ENCODE results near the gene ZNF346.

Gene ZNF346

DNA sequence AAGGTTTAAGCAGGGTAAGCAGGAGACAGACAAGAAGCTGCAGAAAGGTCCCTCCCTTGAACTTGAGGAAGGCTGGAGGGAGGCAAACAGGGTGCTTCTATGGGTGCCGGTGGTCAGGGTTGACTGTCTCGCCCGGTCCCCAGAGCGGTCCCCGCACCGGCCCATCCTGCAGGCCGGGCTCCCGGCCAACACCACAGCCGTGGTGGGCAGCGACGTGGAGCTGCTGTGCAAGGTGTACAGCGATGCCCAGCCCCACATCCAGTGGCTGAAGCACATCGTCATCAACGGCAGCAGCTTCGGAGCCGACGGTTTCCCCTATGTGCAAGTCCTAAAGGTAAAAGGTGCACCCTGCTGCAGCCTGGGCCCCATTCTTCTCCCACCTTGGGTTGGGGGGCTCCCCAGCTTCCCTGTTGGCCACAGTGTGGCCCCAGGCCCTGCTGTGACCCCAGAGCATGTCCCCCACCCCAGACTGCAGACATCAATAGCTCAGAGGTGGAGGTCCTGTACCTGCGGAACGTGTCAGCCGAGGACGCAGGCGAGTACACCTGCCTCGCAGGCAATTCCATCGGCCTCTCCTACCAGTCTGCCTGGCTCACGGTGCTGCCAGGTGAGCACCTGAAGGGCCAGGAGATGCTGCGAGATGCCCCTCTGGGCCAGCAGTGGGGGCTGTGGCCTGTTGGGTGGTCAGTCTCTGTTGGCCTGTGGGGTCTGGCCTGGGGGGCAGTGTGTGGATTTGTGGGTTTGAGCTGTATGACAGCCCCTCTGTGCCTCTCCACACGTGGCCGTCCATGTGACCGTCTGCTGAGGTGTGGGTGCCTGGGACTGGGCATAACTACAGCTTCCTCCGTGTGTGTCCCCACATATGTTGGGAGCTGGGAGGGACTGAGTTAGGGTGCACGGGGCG, 69.9 kb downstream of the ZNF346 start:
- H3K9me3 ChIP-seq (ENCODE audit: insufficient read depth, low read length, severe bottlenecking) = no peaks in the 10 kb centered on the region
- H3K27ac ChIP-seq (ENCODE audit: low read length) = no peak overlapping the region
- no peak for DNase-seq
- H3K4me3 ChIP-seq (ENCODE audit: low read depth in 1 of 2, low read length in 2 of 2) = no peak overlapping the region
- ATAC-seq (ENCODE audit: insufficient read depth, low read depth) = no peak
- H3K4me2 ChIP-seq (ENCODE audit: insufficient read depth, low read length) = no peak overlapping the region
- H3K4me1 ChIP-seq (ENCODE audit: insufficient read depth, low read length) = no peaks in the 10 kb centered on the region
- no peaks in the 10 kb centered on the region for H3K79me2 ChIP-seq (ENCODE audit: insufficient read depth, low read length)
- H3K36me3 ChIP-seq (ENCODE audit: insufficient read depth, low read length) = no peaks in the 10 kb centered on the region
- H3K27me3 ChIP-seq (ENCODE audit: insufficient read depth, low read length, poor library complexity) = peaks cover 6% of the 10 kb centered on the region
- no peaks in the 10 kb centered on the region for H4K20me1 ChIP-seq (ENCODE audit: insufficient read depth, low read length)
- TF ChIP-seq, protein P1, sequence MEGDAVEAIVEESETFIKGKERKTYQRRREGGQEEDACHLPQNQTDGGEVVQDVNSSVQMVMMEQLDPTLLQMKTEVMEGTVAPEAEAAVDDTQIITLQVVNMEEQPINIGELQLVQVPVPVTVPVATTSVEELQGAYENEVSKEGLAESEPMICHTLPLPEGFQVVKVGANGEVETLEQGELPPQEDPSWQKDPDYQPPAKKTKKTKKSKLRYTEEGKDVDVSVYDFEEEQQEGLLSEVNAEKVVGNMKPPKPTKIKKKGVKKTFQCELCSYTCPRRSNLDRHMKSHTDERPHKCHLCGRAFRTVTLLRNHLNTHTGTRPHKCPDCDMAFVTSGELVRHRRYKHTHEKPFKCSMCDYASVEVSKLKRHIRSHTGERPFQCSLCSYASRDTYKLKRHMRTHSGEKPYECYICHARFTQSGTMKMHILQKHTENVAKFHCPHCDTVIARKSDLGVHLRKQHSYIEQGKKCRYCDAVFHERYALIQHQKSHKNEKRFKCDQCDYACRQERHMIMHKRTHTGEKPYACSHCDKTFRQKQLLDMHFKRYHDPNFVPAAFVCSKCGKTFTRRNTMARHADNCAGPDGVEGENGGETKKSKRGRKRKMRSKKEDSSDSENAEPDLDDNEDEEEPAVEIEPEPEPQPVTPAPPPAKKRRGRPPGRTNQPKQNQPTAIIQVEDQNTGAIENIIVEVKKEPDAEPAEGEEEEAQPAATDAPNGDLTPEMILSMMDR (IDR thresholded peaks at IDR 0.05; ENCODE audit: borderline replicate concordance, extremely low read depth, low read length, poor library complexity, severe bottlenecking) = no peak
- no peak for TF ChIP-seq EZH2 (IDR thresholded peaks at IDR 0.05; ENCODE audit: borderline replicate concordance, low read depth, low read length, severe bottlenecking)
- no peak overlapping the region for H2AFZ ChIP-seq (ENCODE audit: low read depth, low read length)
- H3K9ac ChIP-seq (ENCODE audit: low read depth, low read length) = no peak overlapping the region

DNA sequence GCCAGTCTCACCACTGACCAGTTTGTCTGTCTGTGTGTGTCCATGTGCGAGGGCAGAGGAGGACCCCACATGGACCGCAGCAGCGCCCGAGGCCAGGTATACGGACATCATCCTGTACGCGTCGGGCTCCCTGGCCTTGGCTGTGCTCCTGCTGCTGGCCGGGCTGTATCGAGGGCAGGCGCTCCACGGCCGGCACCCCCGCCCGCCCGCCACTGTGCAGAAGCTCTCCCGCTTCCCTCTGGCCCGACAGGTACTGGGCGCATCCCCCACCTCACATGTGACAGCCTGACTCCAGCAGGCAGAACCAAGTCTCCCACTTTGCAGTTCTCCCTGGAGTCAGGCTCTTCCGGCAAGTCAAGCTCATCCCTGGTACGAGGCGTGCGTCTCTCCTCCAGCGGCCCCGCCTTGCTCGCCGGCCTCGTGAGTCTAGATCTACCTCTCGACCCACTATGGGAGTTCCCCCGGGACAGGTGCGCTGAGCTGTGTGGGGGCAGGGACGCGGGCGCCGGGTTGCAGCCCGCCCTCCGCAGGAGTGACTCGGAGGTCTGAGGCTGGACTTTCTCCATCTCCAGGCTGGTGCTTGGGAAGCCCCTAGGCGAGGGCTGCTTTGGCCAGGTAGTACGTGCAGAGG, 70.7 kb downstream of the ZNF346 start:
- no peaks in the 10 kb centered on the region for H3K4me1 ChIP-seq (ENCODE audit: insufficient read depth, low read length)
- TF ChIP-seq EZH2 (IDR thresholded peaks at IDR 0.05; ENCODE audit: borderline replicate concordance, low read depth, low read length, severe bottlenecking) = no peak
- TF ChIP-seq, protein P1 (IDR thresholded peaks at IDR 0.05; ENCODE audit: borderline replicate concordance, extremely low read depth, low read length, poor library complexity, severe bottlenecking) = no peak
- H3K27ac ChIP-seq (ENCODE audit: low read length) = no peak overlapping the region
- peaks cover 8% of the 10 kb centered on the region for H3K27me3 ChIP-seq (ENCODE audit: insufficient read depth, low read length, poor library complexity)
- H3K9me3 ChIP-seq (ENCODE audit: insufficient read depth, low read length, severe bottlenecking) = no peaks in the 10 kb centered on the region
- H2AFZ ChIP-seq (ENCODE audit: low read depth, low read length) = no peak overlapping the region
- no peaks in the 10 kb centered on the region for H3K36me3 ChIP-seq (ENCODE audit: insufficient read depth, low read length)
- ATAC-seq (ENCODE audit: insufficient read depth, low read depth) = no peak
- no peaks in the 10 kb centered on the region for H3K79me2 ChIP-seq (ENCODE audit: insufficient read depth, low read length)
- no peaks in the 10 kb centered on the region for H4K20me1 ChIP-seq (ENCODE audit: insufficient read depth, low read length)
- no peak for DNase-seq
- H3K4me2 ChIP-seq (ENCODE audit: insufficient read depth, low read length) = no peak overlapping the region
- H3K9ac ChIP-seq (ENCODE audit: low read depth, low read length) = no peak overlapping the region
- H3K4me3 ChIP-seq (ENCODE audit: low read depth in 1 of 2, low read length in 2 of 2) = no peak overlapping the region

DNA sequence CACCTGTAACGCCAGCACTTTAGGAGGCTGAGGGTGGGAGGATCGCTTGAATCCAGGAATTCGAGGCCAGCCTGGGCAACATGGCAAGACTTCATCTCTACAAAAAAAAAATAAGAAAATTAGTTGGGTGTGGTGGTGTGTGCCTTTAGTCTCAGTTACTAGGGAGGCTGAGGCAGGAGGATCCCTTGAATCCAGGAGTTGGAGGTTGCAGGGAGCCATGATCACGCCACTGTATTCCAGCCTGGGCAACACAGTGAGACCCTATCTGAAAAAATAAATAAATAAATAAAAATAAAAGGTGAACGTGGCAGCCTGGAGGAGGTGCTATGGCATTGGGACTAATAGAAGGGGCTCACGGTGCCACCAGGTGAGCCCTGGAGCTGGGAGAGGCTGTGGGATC, 71.3 kb downstream of the ZNF346 start:
- Histone ChIP-seq H3K27me3 (ENCODE audit: insufficient read depth, low read length, poor library complexity) (peaks cover 8% of the 10 kb centered on the region), H3K4me2 (ENCODE audit: insufficient read depth, low read length) (no peak overlapping the region), H3K4me3 (ENCODE audit: low read depth in 1 of 2, low read length in 2 of 2) (no peak overlapping the region), H3K36me3 (ENCODE audit: insufficient read depth, low read length) (no peaks in the 10 kb centered on the region), H3K9ac (ENCODE audit: low read depth, low read length) (no peak overlapping the region), H3K27ac (ENCODE audit: low read length) (no peak overlapping the region), H4K20me1 (ENCODE audit: insufficient read depth, low read length) (no peaks in the 10 kb centered on the region), H2AFZ (ENCODE audit: low read depth, low read length) (no peak overlapping the region), H3K9me3 (ENCODE audit: insufficient read depth, low read length, severe bottlenecking) (no peaks in the 10 kb centered on the region), H3K79me2 (ENCODE audit: insufficient read depth, low read length) (no peaks in the 10 kb centered on the region), H3K4me1 (ENCODE audit: insufficient read depth, low read length) (no peaks in the 10 kb centered on the region)
- ATAC-seq (ENCODE audit: insufficient read depth, low read depth) = no peak
- TF ChIP-seq, protein P1 (IDR thresholded peaks at IDR 0.05; ENCODE audit: borderline replicate concordance, extremely low read depth, low read length, poor library complexity, severe bottlenecking) = no peak
- no peak for TF ChIP-seq EZH2 (IDR thresholded peaks at IDR 0.05; ENCODE audit: borderline replicate concordance, low read depth, low read length, severe bottlenecking)
- no peak for DNase-seq
